Measurements from ENCODE around the gene CAMTA1. TPM values are rescaled to one million over a fixed set of nuclear protein-coding genes. Genes with fewer than 3 reads are reported as not detected.

CAMTA1 gene
- polyA plus RNA-seq, 1 donor (not counting 4 experiments of a cell fraction or from before 2014, with no cell fraction given): 51.4 TPM

DNA sequence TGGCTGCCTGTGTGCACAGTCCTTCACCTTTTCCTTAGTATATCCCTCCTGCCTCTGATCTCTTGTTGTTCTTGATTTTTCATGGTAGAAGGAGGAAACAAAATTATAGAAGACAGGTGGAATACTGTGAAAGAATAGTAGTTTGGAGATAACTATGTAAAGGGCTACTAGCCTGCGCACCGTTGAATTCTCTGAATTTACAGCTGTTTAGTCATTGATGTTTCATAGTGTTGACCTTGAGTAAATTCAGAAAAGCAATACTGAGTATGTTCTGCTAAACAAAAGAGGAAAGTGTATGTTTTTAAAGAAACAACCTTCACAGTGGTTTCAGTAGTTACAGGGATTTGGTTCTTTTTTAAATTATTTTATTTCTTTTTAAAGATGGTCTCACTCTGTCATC is 18.1 kb downstream of the CAMTA1 start:
- no peak for FAIRE-seq
- H3K27ac ChIP-seq (ENCODE audit: control insufficient read depth, insufficient read depth, low read length): no peak overlapping the region
- TF ChIP-seq, protein P1, sequence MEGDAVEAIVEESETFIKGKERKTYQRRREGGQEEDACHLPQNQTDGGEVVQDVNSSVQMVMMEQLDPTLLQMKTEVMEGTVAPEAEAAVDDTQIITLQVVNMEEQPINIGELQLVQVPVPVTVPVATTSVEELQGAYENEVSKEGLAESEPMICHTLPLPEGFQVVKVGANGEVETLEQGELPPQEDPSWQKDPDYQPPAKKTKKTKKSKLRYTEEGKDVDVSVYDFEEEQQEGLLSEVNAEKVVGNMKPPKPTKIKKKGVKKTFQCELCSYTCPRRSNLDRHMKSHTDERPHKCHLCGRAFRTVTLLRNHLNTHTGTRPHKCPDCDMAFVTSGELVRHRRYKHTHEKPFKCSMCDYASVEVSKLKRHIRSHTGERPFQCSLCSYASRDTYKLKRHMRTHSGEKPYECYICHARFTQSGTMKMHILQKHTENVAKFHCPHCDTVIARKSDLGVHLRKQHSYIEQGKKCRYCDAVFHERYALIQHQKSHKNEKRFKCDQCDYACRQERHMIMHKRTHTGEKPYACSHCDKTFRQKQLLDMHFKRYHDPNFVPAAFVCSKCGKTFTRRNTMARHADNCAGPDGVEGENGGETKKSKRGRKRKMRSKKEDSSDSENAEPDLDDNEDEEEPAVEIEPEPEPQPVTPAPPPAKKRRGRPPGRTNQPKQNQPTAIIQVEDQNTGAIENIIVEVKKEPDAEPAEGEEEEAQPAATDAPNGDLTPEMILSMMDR (optimal IDR thresholded peaks at IDR 0.05 in 1 of 3, IDR thresholded peaks at IDR 0.05 in 1 of 3, conservative IDR thresholded peaks at IDR 0.05 in 1 of 3; ENCODE audit: extremely low read depth in 1 of 3, insufficient read depth in 2 of 3, low read length in 3 of 3): no peak
- no peak for TF ChIP-seq EZH2 (IDR thresholded peaks at IDR 0.05; ENCODE audit: low read length)
- H3K36me3 ChIP-seq (ENCODE audit: control insufficient read depth in 2 of 2, extremely low read depth in 1 of 2, insufficient read depth in 2 of 2, low read length in 2 of 2): no peaks in the 10 kb centered on the region
- no peaks in the 10 kb centered on the region for H3K27me3 ChIP-seq (ENCODE audit: control insufficient read depth, extremely low read depth, insufficient read depth, low read length)
- peaks cover 73% of the 10 kb centered on the region for H3K79me2 ChIP-seq (ENCODE audit: control insufficient read depth, insufficient read depth, low read length)
- no peak overlapping the region for H3K4me3 ChIP-seq (ENCODE audit: control insufficient read depth in 2 of 3, extremely low read depth in 1 of 3, insufficient read depth in 2 of 3, low read depth in 1 of 3, low read length in 3 of 3)
- H3K4me1 ChIP-seq (ENCODE audit: control insufficient read depth, extremely low read depth, insufficient read depth, low read length): peaks cover 19% of the 10 kb centered on the region
- H3K9me1 ChIP-seq (ENCODE audit: control insufficient read depth, extremely low read depth, insufficient read depth, low read length): no peaks in the 10 kb centered on the region
- no peak overlapping the region for H2AFZ ChIP-seq (ENCODE audit: control insufficient read depth, low read length)
- H3K9me3 ChIP-seq (ENCODE audit: control insufficient read depth, low read depth, low read length): no peaks in the 10 kb centered on the region
- peaks cover 4% of the 10 kb centered on the region for H4K20me1 ChIP-seq (ENCODE audit: control insufficient read depth, extremely low read depth, insufficient read depth, low read length)
- no peak for DNase-seq (ENCODE audit: low read depth, low spot score)
- H3K4me2 ChIP-seq (ENCODE audit: control insufficient read depth, extremely low read depth, insufficient read depth, low read depth, low read length): no peak overlapping the region
- H3K9ac ChIP-seq (ENCODE audit: control insufficient read depth, extremely low read depth, insufficient read depth, low read length): no peak overlapping the region
- dilution Hi-C loops (cut with MboI; ENCODE audit: extremely low pct_ligation_motif_present, low sequenced_read_pairs): no loop called here

- DNase-seq (ENCODE audit: low read depth, low spot score) (no peak), FAIRE-seq (no peak)
- Histone ChIP-seq H3K4me1 (ENCODE audit: control insufficient read depth, extremely low read depth, insufficient read depth, low read length) (peaks cover 19% of the 10 kb centered on the region), H3K9ac (ENCODE audit: control insufficient read depth, extremely low read depth, insufficient read depth, low read length) (no peak overlapping the region), H3K9me3 (ENCODE audit: control insufficient read depth, low read depth, low read length) (no peaks in the 10 kb centered on the region), H3K27ac (ENCODE audit: control insufficient read depth, insufficient read depth, low read length) (no peak overlapping the region), H3K79me2 (ENCODE audit: control insufficient read depth, insufficient read depth, low read length) (peaks cover 77% of the 10 kb centered on the region), H3K4me3 (ENCODE audit: control insufficient read depth in 2 of 3, extremely low read depth in 1 of 3, insufficient read depth in 2 of 3, low read depth in 1 of 3, low read length in 3 of 3) (no peak overlapping the region), H3K9me1 (ENCODE audit: control insufficient read depth, extremely low read depth, insufficient read depth, low read length) (no peaks in the 10 kb centered on the region), H3K4me2 (ENCODE audit: control insufficient read depth, extremely low read depth, insufficient read depth, low read depth, low read length) (peak overlapping the region; percentile 23), H4K20me1 (ENCODE audit: control insufficient read depth, extremely low read depth, insufficient read depth, low read length) (peaks cover 4% of the 10 kb centered on the region), H2AFZ (ENCODE audit: control insufficient read depth, low read length) (no peak overlapping the region), H3K27me3 (ENCODE audit: control insufficient read depth, extremely low read depth, insufficient read depth, low read length) (no peaks in the 10 kb centered on the region), H3K36me3 (ENCODE audit: control insufficient read depth in 2 of 2, extremely low read depth in 1 of 2, insufficient read depth in 2 of 2, low read length in 2 of 2) (no peaks in the 10 kb centered on the region)
- no peak for TF ChIP-seq EZH2 (IDR thresholded peaks at IDR 0.05; ENCODE audit: low read length)
- TF ChIP-seq, protein P1 (optimal IDR thresholded peaks at IDR 0.05 in 1 of 3, IDR thresholded peaks at IDR 0.05 in 1 of 3, conservative IDR thresholded peaks at IDR 0.05 in 1 of 3; ENCODE audit: extremely low read depth in 1 of 3, insufficient read depth in 2 of 3, low read length in 3 of 3): no peak
- dilution Hi-C loops (cut with MboI; ENCODE audit: extremely low pct_ligation_motif_present, low sequenced_read_pairs): no loop called here
These were observed 19.8 kb downstream of the CAMTA1 start for GRCh38 chr1:6805004-6805416.

All from keratinocyte (primary cell).